NCI-H1694 treated with DMSO at 0.1 percent for 48 hours (cell line): ENCODE measurements around the gene SPHK1.

ENCODE experiments used
- DNase-seq: peaks from one replicate; lab custom pipeline; 2025; lab: John Stamatoyannopoulos, UW

The SPHK1 gene

GRCh38 chr17:76407509-76407908 lies 23.1 kb downstream of the SPHK1 start:
- no peak for DNase-seq

GRCh38 chr17:76408037-76408849 lies 23.8 kb downstream of the SPHK1 start:
- peak; percentile 67 for DNase-seq

GRCh38 chr17:76410328-76410965 lies 26.0 kb downstream of the SPHK1 start:
- no peak for DNase-seq

- no peak for DNase-seq
Observed at GRCh38 chr17:76411247-76411646, 26.8 kb downstream of the SPHK1 start.

GRCh38 chr17:76414334-76415295 lies 30.2 kb downstream of the SPHK1 start:
- peak; percentile 76 for DNase-seq

GRCh38 chr17:76415786-76416185 lies 31.4 kb downstream of the SPHK1 start:
- DNase-seq: no peak

- DNase-seq: no peak
Observed at GRCh38 chr17:76416457-76416856, 32.0 kb downstream of the SPHK1 start.

- DNase-seq: no peak
Observed at GRCh38 chr17:76416899-76417298, 32.5 kb downstream of the SPHK1 start.

GRCh38 chr17:76417499-76418143 lies 33.2 kb downstream of the SPHK1 start:
- no peak for DNase-seq

GRCh38 chr17:76419576-76420260 lies 35.3 kb downstream of the SPHK1 start:
- DNase-seq: peak; percentile 70

- DNase-seq: no peak
Observed at GRCh38 chr17:76420356-76421043, 36.1 kb downstream of the SPHK1 start.

- no peak for DNase-seq
Observed at GRCh38 chr17:76421044-76421407, 36.6 kb downstream of the SPHK1 start.

- DNase-seq: no peak
Observed at GRCh38 chr17:76422406-76422805, 38.0 kb downstream of the SPHK1 start.

GRCh38 chr17:76422860-76423259 lies 38.5 kb downstream of the SPHK1 start:
- no peak for DNase-seq

GRCh38 chr17:76426853-76427252 lies 42.4 kb downstream of the SPHK1 start:
- DNase-seq: no peak

GRCh38 chr17:76427501-76428231 lies 43.3 kb downstream of the SPHK1 start:
- DNase-seq: no peak

GRCh38 chr17:76428511-76428910 lies 44.1 kb downstream of the SPHK1 start:
- DNase-seq: no peak

- DNase-seq: no peak
Observed at GRCh38 chr17:76431509-76431908, 47.1 kb downstream of the SPHK1 start.

GRCh38 chr17:76432004-76432403 lies 47.6 kb downstream of the SPHK1 start:
- no peak for DNase-seq

- DNase-seq: no peak
Observed at GRCh38 chr17:76432712-76433336, 48.4 kb downstream of the SPHK1 start.
